ENCODE results near the gene SLC17A7. TPM values are rescaled to one million over a fixed set of nuclear protein-coding genes. Genes with fewer than 3 reads are reported as not detected.

SLC17A7 gene
- total and polyA plus RNA-seq, 2 of the 8 experiments (the other 6 are each of a cell fraction or from before 2014, with no cell fraction given), result 2.7 to 3.0 TPM

DNA sequence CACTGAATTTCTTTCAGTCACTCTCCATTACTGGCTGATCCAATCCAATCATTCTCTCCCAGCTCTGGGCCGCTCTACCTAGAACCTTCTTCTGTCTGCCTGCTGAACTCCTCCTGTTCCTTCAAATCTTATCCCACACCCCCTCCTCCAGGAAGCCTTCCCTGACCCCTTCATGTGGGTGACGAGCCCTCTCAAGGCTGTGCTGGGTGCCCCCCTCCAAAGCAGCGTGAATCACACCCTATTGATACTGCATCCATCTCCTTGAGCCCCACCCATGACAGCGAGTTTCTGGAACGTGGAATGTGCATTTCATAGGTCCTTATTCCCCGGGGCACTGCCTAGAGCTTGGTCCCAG lies 7.1 kb upstream of the SLC17A7 start (continued):
- TF ChIP-seq CBX8 (IDR thresholded peaks at IDR 0.05; ENCODE audit: borderline replicate concordance, low read depth, low read length), result no peak
